CD4-positive, alpha-beta T cell treated with Interleukin-1 beta for 1 hour (primary cell): ENCODE data around the gene DNAJC6.
"Not testable (repeated sequence)": the region's sequence is repeated elsewhere in the genome, so short reads cannot be mapped to it uniquely, and the experiment has no call there.

Experiments used
- DNase-seq, 2 donors: peaks; one replicate each; pipeline ENCODE4 v3.0.0-alpha.2; 2020 to 2022

DNAJC6 gene

GRCh38 chr1:65360648-65361047 lies 51.3 kb downstream of the DNAJC6 start:
- no peak for DNase-seq

- no peak for DNase-seq
Measured at GRCh38 chr1:65362545-65362944, 53.2 kb downstream of the DNAJC6 start.

GRCh38 chr1:65363484-65363883 lies 54.1 kb downstream of the DNAJC6 start:
- no peak for DNase-seq

- no peak for DNase-seq
Measured at GRCh38 chr1:65368403-65368802, 59.1 kb downstream of the DNAJC6 start.

GRCh38 chr1:65371544-65371943 lies 62.2 kb downstream of the DNAJC6 start:
- no peak for DNase-seq

- DNase-seq, result no peak
Measured at GRCh38 chr1:65372557-65372956, 63.2 kb downstream of the DNAJC6 start.

- DNase-seq, result no peak
Measured at GRCh38 chr1:65377496-65378246, 68.3 kb downstream of the DNAJC6 start.

GRCh38 chr1:65378247-65378946 lies 69.1 kb downstream of the DNAJC6 start:
- no peak for DNase-seq

- DNase-seq, result not testable (repeated sequence)
Measured at GRCh38 chr1:65384426-65384825, 75.1 kb downstream of the DNAJC6 start.

- no peak for DNase-seq
Measured at GRCh38 chr1:65386439-65386838, 77.1 kb downstream of the DNAJC6 start.

- no peak for DNase-seq
Measured at GRCh38 chr1:65387821-65388220, 78.5 kb downstream of the DNAJC6 start.

GRCh38 chr1:65388908-65389695 lies 79.8 kb downstream of the DNAJC6 start:
- DNase-seq, result no peak

GRCh38 chr1:65392497-65392896 lies 83.2 kb downstream of the DNAJC6 start:
- no peak for DNase-seq

- no peak for DNase-seq
Measured at GRCh38 chr1:65393347-65393746, 84.0 kb downstream of the DNAJC6 start.

- DNase-seq, result no peak
Measured at GRCh38 chr1:65393928-65394327, 84.6 kb downstream of the DNAJC6 start.

- DNase-seq, result no peak
Measured at GRCh38 chr1:65395887-65396612, 86.7 kb downstream of the DNAJC6 start.

GRCh38 chr1:65398083-65398482 lies 88.7 kb downstream of the DNAJC6 start:
- DNase-seq, result no peak

- DNase-seq, result no peak
Measured at GRCh38 chr1:65399003-65399402, 89.7 kb downstream of the DNAJC6 start.

- no peak for DNase-seq
Measured at GRCh38 chr1:65401612-65402011, 92.3 kb downstream of the DNAJC6 start.

- no peak for DNase-seq
Measured at GRCh38 chr1:65404941-65405340, 95.6 kb downstream of the DNAJC6 start.

GRCh38 chr1:65407877-65408276 lies 98.5 kb downstream of the DNAJC6 start:
- no peak for DNase-seq

- DNase-seq, result no peak
Measured at GRCh38 chr1:65409314-65409713, 100.0 kb downstream of the DNAJC6 start.

GRCh38 chr1:65409816-65410326 lies 100.5 kb downstream of the DNAJC6 start:
- no peak for DNase-seq
